IMR-90 (cell line): ENCODE results near the gene TGFB3. TPM values are rescaled to one million over a fixed set of nuclear protein-coding genes. Genes with fewer than 3 reads are reported as not detected.

Experiments
- ATAC-seq: fragments of 200-7000 bp; cut with Tn5 transposase; 2 replicates; pipeline ENCODE4 v1.9.1; 2020; ENCODE audit warnings: low read depth, mild to moderate bottlenecking, moderate library complexity
- BruUV-seq: library from RNA; stranded (reverse); fragments of 400-500 nt; replicated peaks from 2 replicates; lab custom pipeline; 2021; lab: Mats Ljungman, UMichigan
- CTCF ChIA-PET: fragments of 300-600 bp; formaldehyde crosslinking; extraction: SDS; loops from one replicate; lab custom pipeline; 2021; ENCODE audit warnings: antibody characterized with exemption; lab: Yijun Ruan, JAX
- POLR2A ChIA-PET: fragments of 300-600 bp; sonication (Branson Sonifier 250); formaldehyde crosslinking; loops from one replicate; lab custom pipeline; 2022; ENCODE audit warnings: antibody characterized with exemption; ENCODE audit not compliant: unreplicated experiment; lab: Charles Lee
- DNase-seq: peaks from one replicate; pipeline ENCODE4 v3.0.0; 2013
- H2AFZ ChIP-seq: replicated peaks from 2 replicates; pipeline ENCODE3; 2013; ENCODE audit warnings: low read length, mild to moderate bottlenecking; ENCODE audit not compliant: poor library complexity
- H2AK5ac ChIP-seq: 2 replicates; pipeline ENCODE4 v1.6.1; 2013; ENCODE audit warnings: low read depth, low read length, inconsistent platforms
- H2AK9ac ChIP-seq: replicated peaks from 2 replicates; pipeline ENCODE3; 2013; ENCODE audit warnings: mild to moderate bottlenecking, low read depth, low read length, moderate library complexity; ENCODE audit not compliant: poor library complexity
- H2BK120ac ChIP-seq: 2 replicates; pipeline ENCODE4 v1.6.1; 2013; ENCODE audit warnings: low read depth, low read length, inconsistent platforms
- H2BK15ac ChIP-seq: 3 replicates; pipeline ENCODE4 v1.6.1; 2013; ENCODE audit warnings: low read depth, low read length, inconsistent platforms
- H2BK20ac ChIP-seq: 2 replicates; pipeline ENCODE4 v1.6.1; 2013; ENCODE audit warnings: low read depth, mild to moderate bottlenecking, inconsistent platforms, low read length, moderate library complexity
- H2BK5ac ChIP-seq: 2 replicates; pipeline ENCODE4 v1.6.1; 2013; ENCODE audit warnings: mild to moderate bottlenecking, low read depth, low read length, inconsistent platforms; ENCODE audit not compliant: poor library complexity, severe bottlenecking
- H3K14ac ChIP-seq: replicated peaks from 2 replicates; pipeline ENCODE4 v1.6.1; 2013; ENCODE audit warnings: low read depth, low read length, inconsistent platforms
- H3K18ac ChIP-seq: 2 replicates; pipeline ENCODE4 v1.6.1; 2013; ENCODE audit warnings: low read depth, low read length, control low read depth
- H3K23ac ChIP-seq: 2 replicates; pipeline ENCODE4 v1.6.1; 2013; ENCODE audit warnings: low read depth, low read length, inconsistent platforms
- H3K27ac ChIP-seq: 2 replicates; pipeline ENCODE4 v1.5.1; 2013; ENCODE audit warnings: mild to moderate bottlenecking, control low read depth, low read length; ENCODE audit not compliant: insufficient read depth
- H3K27me3 ChIP-seq: 2 replicates; pipeline ENCODE4 v1.6.1; 2013; ENCODE audit warnings: low read length; ENCODE audit not compliant: control insufficient read depth, insufficient read depth
- H3K36me3 ChIP-seq: 2 replicates; pipeline ENCODE4 v1.6.1; 2013; ENCODE audit warnings: low read length, mixed read lengths; ENCODE audit not compliant: control insufficient read depth, insufficient read depth
- H3K4ac ChIP-seq: 2 replicates; pipeline ENCODE4 v1.6.1; 2013; ENCODE audit warnings: low read depth, low read length, inconsistent platforms
- H3K4me1 ChIP-seq: 2 replicates; pipeline ENCODE4 v1.6.1; 2013; ENCODE audit warnings: low read length, mixed read lengths; ENCODE audit not compliant: control insufficient read depth, insufficient read depth
- H3K4me2 ChIP-seq: 2 replicates; pipeline ENCODE4 v1.6.1; 2013; ENCODE audit warnings: low read depth, mild to moderate bottlenecking, control low read depth, low read length, moderate library complexity
- H3K4me3 ChIP-seq: 2 replicates; pipeline ENCODE4 v1.5.1; 2013; ENCODE audit warnings: low read depth, mild to moderate bottlenecking, control low read depth, low read length, moderate library complexity; ENCODE audit not compliant: insufficient read depth
- H3K56ac ChIP-seq: 2 replicates; pipeline ENCODE4 v1.6.1; 2013; ENCODE audit warnings: low read length, inconsistent platforms; ENCODE audit not compliant: insufficient read depth; ENCODE audit errors: extremely low read depth
- H3K79me1 ChIP-seq, 2 experiments: 2 replicates each; pipeline ENCODE4 v1.6.1; 2013; ENCODE audit warnings: low read length in 2 of 2, inconsistent platforms in 1 of 2, low read depth in 1 of 2
- H3K9ac ChIP-seq: 2 replicates; pipeline ENCODE4 v1.6.1; 2013; ENCODE audit warnings: low read depth, low read length, control low read depth
- H3K9me1 ChIP-seq: 2 replicates; pipeline ENCODE4 v1.6.1; 2013; ENCODE audit warnings: low read length, inconsistent platforms; ENCODE audit not compliant: insufficient read depth
- H3K9me3 ChIP-seq: 2 replicates; pipeline ENCODE4 v1.6.1; 2013; ENCODE audit warnings: low read length; ENCODE audit not compliant: control insufficient read depth, insufficient read depth
- H4K20me1 ChIP-seq: 2 replicates; pipeline ENCODE4 v1.6.1; 2013; ENCODE audit warnings: low read length, inconsistent platforms; ENCODE audit not compliant: insufficient read depth
- H4K5ac ChIP-seq: 2 replicates; pipeline ENCODE4 v1.6.1; 2013; ENCODE audit warnings: mild to moderate bottlenecking, low read depth, low read length, control low read depth
- H4K8ac ChIP-seq, 2 experiments: 2 replicates each; pipeline ENCODE4 v1.6.1; 2013; ENCODE audit warnings: low read depth in 2 of 2, low read length in 2 of 2, control low read depth in 1 of 2, inconsistent platforms in 1 of 2
- H4K91ac ChIP-seq: 2 replicates; pipeline ENCODE4 v1.6.1; 2013; ENCODE audit warnings: low read depth, low read length, inconsistent platforms; ENCODE audit not compliant: insufficient read depth
- CHD1 ChIP-seq: IDR thresholded peaks from 2 replicates; pipeline ENCODE4 v1.6.1; 2012; ENCODE audit warnings: low read depth, low read length, improper control_type of control experiment
- POLR2A ChIP-seq: IDR thresholded peaks from 2 replicates; pipeline ENCODE4 v1.6.1; 2012; ENCODE audit warnings: mild to moderate bottlenecking, low read depth, low read length
- RAD21 ChIP-seq: IDR thresholded peaks from 2 replicates; pipeline ENCODE4 v1.6.1; 2012; ENCODE audit warnings: low read length, improper control_type of control experiment
- SMC3 ChIP-seq: fragments of 150-350 bp; IDR thresholded peaks from 2 replicates; pipeline ENCODE4 v1.6.1; 2016; ENCODE audit warnings: low read depth, mild to moderate bottlenecking, antibody characterized with exemption, low read length, moderate library complexity
- WGBS, 2 experiments: methylation state at CpG; one replicate each; pipeline versions ENCODE4 v1.1.5 to v1.1.7; 2013; ENCODE audit warnings: missing lambda C conversion rate in 2 of 2; ENCODE audit not compliant: insufficient read length in 1 of 2; ENCODE audit errors: extremely low coverage in 2 of 2; 5-methylcytosine and 5-hydroxymethylcytosine counted together
- dilution Hi-C: fragments of 300-500 bp; cut with HindIII; formaldehyde crosslinking; loops from one replicate; pipeline ENCODE4 v1.14.3; 2018; ENCODE audit warnings: low sequenced_read_pairs; ENCODE audit not compliant: unreplicated experiment
- in situ Hi-C: fragments of 300-500 bp; cut with MboI; formaldehyde crosslinking; loops from 3 replicates; pipeline ENCODE4 v1.14.3; 2019; ENCODE audit warnings: low sequenced_read_pairs, inconsistent platforms, mixed read lengths
- intact Hi-C: fragments of 100-400 bp; cut with micrococcal nuclease; formaldehyde crosslinking; loops from 2 replicates; pipeline ENCODE4 v1.10.0; 2022
- polyA plus RNA-seq, 3 experiments: library from polyadenylated mRNA; depleted of rRNA; stranded (reverse); fragments of >200 nt; gene quantifications; 2 replicates each; pipeline ENCODE4 v1.2.3, GENCODE V29; 2012; ENCODE audit warnings: low replicate concordance in 1 of 3
- total RNA-seq: library from RNA; depleted of rRNA; stranded (reverse); fragments of >200 nt; gene quantifications from 2 replicates; pipeline ENCODE4 v1.2.3, GENCODE V29; 2012

The TGFB3 gene
- total and polyA plus RNA-seq, 2 of the 4 experiments (the other 2 are of a cell fraction) = 2.2 to 4.3 TPM

DNA sequence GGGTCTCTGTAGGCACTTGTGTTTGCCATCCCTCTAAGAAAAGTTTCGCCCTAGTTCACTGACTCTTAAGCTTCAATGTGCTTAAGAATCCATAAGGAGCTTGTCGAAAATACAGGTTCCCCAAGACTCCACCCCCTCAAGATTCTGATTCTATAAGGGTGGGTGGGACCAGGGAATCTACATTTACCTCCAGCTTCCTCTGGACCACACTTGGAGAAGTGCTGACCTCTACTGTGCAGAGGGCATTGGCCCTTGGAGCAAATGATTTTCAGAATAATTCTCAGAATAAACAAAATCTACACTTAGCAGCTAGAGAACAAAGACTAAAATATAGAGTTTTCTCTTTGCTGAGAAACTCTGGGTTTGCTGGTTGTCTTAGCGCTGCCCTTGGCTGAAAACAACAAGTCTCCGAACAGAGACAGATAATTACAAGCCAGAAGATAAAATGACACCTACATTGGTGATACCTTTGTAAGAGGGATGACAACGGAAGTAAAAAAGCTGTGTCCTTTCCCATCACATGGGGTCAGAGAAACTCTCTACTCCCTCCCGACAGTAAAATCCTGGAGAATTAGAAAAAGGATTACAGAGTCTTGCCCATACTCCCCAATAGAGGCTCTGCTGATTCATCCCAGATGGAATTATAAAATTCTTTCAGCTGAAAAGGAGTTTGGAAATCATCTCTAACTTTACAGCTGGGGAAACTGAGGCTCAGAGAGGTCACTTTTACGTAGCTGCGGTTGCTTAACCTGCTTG, 4.8 kb downstream of the TGFB3 start (continued):
- no peak for TF ChIP-seq RAD21

DNA sequence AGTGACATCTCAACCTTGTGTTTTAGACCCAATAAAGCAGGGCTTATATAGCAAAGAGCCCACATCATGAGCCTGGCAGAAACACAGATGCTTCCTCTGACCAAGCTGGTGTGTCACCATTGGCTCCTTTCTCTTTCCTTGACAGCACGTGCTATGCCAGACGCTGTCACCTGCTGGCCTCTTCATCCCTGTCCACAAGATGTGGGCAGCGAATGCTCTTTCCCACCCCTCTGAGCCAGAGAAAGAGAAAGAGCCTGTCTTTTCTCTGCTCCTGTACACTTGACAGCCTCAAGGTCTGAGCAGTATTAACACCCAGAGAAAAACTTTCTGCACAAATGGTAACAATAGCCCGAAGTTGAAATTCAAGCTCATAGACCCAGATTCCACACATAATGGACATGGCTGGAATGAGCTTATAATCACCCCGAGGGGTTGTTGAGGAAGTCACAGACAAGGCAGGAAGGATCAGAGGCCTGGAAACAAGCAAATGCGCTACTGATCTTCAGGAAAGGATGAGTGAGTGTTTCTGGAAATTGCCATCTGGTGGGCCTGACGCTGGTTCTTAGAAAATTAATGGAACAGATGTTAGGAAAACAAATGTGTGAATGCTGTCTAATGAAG, 8.9 kb downstream of the TGFB3 start:
- Histone ChIP-seq H3K4ac (no peak overlapping the region), H3K23ac (no peak overlapping the region), H3K9me3 (no peaks in the 10 kb centered on the region), H3K27ac (no peak overlapping the region), H4K8ac (no peak overlapping the region), H2BK15ac (no peak overlapping the region), H4K91ac (no peak overlapping the region), H3K79me1 (no peaks in the 10 kb centered on the region), H3K9ac (no peak overlapping the region), H2BK120ac (no peak overlapping the region), H3K27me3 (no peaks in the 10 kb centered on the region; the same call in 1 of the 2 replicates), H3K4me2 (no peak overlapping the region), H3K14ac (no peak overlapping the region), H4K5ac (no peak overlapping the region), H4K20me1 (no peaks in the 10 kb centered on the region), H2AFZ (no peak overlapping the region), H3K18ac (no peak overlapping the region), H3K9me1 (no peaks in the 10 kb centered on the region), H2BK20ac (no peak overlapping the region), H2AK5ac (no peak overlapping the region), H2BK5ac (no peak overlapping the region), H3K56ac (no peak overlapping the region), H3K4me3 (no peak overlapping the region), H3K36me3 (no peaks in the 10 kb centered on the region), H2AK9ac (no peak overlapping the region), H3K4me1 (no peaks in the 10 kb centered on the region)
- ATAC-seq = no peak
- no peak for DNase-seq
- WGBS, 2 experiments = no CpG with 5 or more reads among the region's 7 CpGs
- BruUV-seq = no TSS peak
- intact Hi-C loops (no loop called here), in situ Hi-C loops (no loop called here), dilution Hi-C loops (no loop called here)
- CTCF ChIA-PET = interaction anchor here (0.6 to 0.7 kb wide), 2 partner anchors 10 to 85 kb away, joined by 3 read pairs; no protein-coding TSS in a partner anchor
- POLR2A ChIA-PET = no interaction called here
- TF ChIP-seq CHD1 (no peak), SMC3 (no peak), POLR2A (no peak)
